Muscle layer of duodenum (tissue), 2 donors: ENCODE data around the gene RANBP10.

Experiments
- H3K27ac ChIP-seq: one replicate; pipeline ENCODE4 v1.7.0; 2013; ENCODE audit warnings: mild to moderate bottlenecking, low read length
- H3K27me3 ChIP-seq: one replicate; pipeline ENCODE4 v1.7.0; 2013; ENCODE audit warnings: low read depth, mild to moderate bottlenecking, control low read depth, low read length
- H3K36me3 ChIP-seq, 2 donors: one replicate each; pipeline ENCODE4 v1.7.0; 2013; ENCODE audit warnings: low read length in 2 of 2, control low read depth in 1 of 2, mild to moderate bottlenecking in 1 of 2; ENCODE audit not compliant: insufficient read depth in 2 of 2, control insufficient read depth in 1 of 2
- H3K4me1 ChIP-seq, 2 donors: one replicate each; pipeline ENCODE4 v1.7.0; 2013; ENCODE audit warnings: low read length in 2 of 2, mild to moderate bottlenecking in 2 of 2, control low read depth in 1 of 2, moderate library complexity in 1 of 2; ENCODE audit not compliant: insufficient read depth in 2 of 2, control insufficient read depth in 1 of 2
- H3K4me3 ChIP-seq, 2 donors: one replicate each; pipeline ENCODE4 v1.7.0; 2013; ENCODE audit warnings: low read length in 2 of 2, low read depth in 1 of 2, mild to moderate bottlenecking in 1 of 2
- H3K9me3 ChIP-seq, 2 donors: one replicate each; pipeline ENCODE4 v1.7.0; 2013; ENCODE audit warnings: low read length in 2 of 2, control low read depth in 1 of 2, mild to moderate bottlenecking in 1 of 2; ENCODE audit not compliant: control insufficient read depth in 1 of 2
- donor health status: healthy.

Gene RANBP10

DNA sequence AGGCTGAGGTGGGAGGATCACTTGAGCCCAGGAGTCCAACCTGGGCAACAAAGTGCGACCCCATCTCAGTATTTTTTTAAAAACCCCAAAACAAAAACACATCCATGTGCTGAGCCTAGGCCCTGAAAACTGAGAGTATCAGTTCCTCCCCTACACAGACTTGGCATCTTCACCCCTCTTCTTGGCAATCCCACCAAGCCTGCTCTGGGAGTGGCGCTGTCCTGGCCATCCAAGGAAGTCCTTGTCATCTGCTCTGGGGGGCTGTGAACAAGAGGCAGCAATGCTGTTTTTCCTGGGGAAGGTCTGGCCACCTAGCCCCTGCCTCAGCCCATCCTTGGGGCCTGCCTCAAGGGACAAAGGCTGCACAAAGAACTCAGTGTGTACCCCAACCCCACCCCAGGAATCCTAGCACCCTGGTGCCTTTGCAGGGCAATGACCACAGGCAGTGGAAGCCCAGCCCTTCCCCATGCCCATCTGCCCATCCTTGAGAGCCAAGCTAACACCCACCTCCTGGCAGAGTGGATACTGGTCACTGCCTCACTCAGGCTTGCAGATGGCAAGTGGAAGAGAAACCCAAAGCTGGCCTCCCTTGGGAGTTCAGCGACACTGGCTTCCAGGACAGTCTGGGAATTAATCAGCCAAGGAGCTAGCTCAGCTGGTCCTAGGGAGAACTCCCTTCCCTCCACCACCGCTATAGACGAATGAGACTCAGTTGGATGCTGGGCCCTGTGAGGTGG lies 72.5 kb downstream of the RANBP10 start:
- Histone ChIP-seq H3K27ac (no peak overlapping the region), H3K4me1 (no peaks in the 10 kb centered on the region), H3K27me3 (no peaks in the 10 kb centered on the region), H3K4me3 (no peak overlapping the region), H3K9me3 (no peaks in the 10 kb centered on the region), H3K36me3 (peaks cover 26 to 44% of the 10 kb centered on the region in 2 donors)

GRCh38 chr16:67731753-67732095 lies 74.6 kb downstream of the RANBP10 start:
- Histone ChIP-seq H3K27ac (no peak overlapping the region), H3K4me1 (no peaks in the 10 kb centered on the region), H3K9me3 (no peaks in the 10 kb centered on the region), H3K27me3 (no peaks in the 10 kb centered on the region), H3K4me3 (no peak overlapping the region), H3K36me3 (peaks cover 37 to 66% of the 10 kb centered on the region in 2 donors)

- Histone ChIP-seq H3K9me3 (no peaks in the 10 kb centered on the region), H3K27me3 (no peaks in the 10 kb centered on the region), H3K4me3 (no peak overlapping the region), H3K4me1 (no peaks in the 10 kb centered on the region), H3K36me3 (peaks cover 38 to 71% of the 10 kb centered on the region in 2 donors), H3K27ac (no peak overlapping the region)
These were observed 75.1 kb downstream of the RANBP10 start for GRCh38 chr16:67731071-67731752.

DNA sequence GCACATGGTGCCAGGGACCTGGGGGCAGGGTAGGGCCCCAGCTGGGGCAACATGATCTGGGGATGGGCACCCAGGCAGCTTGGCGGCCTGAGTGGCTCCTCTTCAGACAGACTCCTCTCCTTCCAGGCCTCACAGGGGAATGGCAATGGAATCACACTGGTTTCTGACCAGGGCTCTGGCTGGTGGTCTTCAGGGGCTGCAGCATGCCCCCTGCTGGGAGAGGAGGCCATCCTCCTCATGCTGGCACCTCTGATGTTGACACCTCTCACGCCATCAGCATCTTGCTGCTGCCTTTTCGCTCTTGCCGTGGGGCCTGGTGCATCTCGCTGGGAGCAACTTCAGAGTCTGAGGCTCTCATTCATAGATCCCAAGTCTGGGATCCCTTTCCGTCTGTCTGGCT lies 76.0 kb downstream of the RANBP10 start:
- Histone ChIP-seq H3K27ac (no peak overlapping the region), H3K27me3 (no peaks in the 10 kb centered on the region), H3K4me3 (no peak overlapping the region), H3K9me3 (no peaks in the 10 kb centered on the region), H3K4me1 (no peaks in the 10 kb centered on the region), H3K36me3 (peaks cover 43 to 77% of the 10 kb centered on the region in 2 donors)

DNA sequence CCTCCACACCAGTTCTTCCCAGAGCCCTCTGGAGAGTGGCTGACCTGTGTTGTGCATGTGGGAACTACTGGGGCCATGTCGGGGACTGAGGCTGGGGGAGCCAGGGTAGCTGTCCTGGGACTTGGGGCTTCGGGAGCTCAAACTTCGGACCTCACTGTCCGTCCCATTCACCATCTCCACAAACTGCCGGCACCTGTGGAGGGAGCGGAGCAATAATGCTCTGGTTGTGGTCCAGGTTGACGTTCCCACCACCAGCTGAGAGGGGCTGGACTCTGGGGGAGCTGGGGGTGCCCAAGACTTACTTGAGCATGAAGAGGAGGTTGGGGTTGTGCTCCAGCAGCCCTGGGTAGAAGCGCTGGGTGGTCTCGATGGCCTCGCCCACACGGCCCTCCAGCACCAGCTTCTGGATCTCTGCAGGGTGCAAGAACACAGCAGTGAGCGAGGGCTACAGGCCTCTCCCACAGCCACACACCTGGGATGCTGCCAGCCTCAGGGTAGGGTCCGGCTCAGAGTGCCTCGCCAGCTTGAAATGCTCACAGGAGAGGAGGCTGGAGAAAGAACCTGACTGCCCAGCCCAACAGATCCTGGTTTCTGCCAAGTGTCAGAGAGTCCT lies 76.6 kb downstream of the RANBP10 start:
- Histone ChIP-seq H3K27ac (no peak overlapping the region), H3K36me3 (peaks cover 49 to 77% of the 10 kb centered on the region in 2 donors), H3K4me3 (no peak overlapping the region), H3K4me1 (no peaks in the 10 kb centered on the region), H3K9me3 (no peaks in the 10 kb centered on the region), H3K27me3 (no peaks in the 10 kb centered on the region)

- H3K4me1 ChIP-seq = no peaks in the 10 kb centered on the region
- no peaks in the 10 kb centered on the region for H3K9me3 ChIP-seq
- no peak overlapping the region for H3K4me3 ChIP-seq
- no peak overlapping the region for H3K27ac ChIP-seq
- H3K36me3 ChIP-seq = peaks cover 50 to 70% of the 10 kb centered on the region in 2 donors
- H3K27me3 ChIP-seq = no peaks in the 10 kb centered on the region
These were observed 78.6 kb downstream of the RANBP10 start for GRCh38 chr16:67727521-67728485.

- Histone ChIP-seq H3K36me3 (peaks cover 41 to 64% of the 10 kb centered on the region in 2 donors), H3K27me3 (no peaks in the 10 kb centered on the region), H3K27ac (no peak overlapping the region), H3K9me3 (no peaks in the 10 kb centered on the region), H3K4me1 (no peaks in the 10 kb centered on the region), H3K4me3 (no peak overlapping the region)
These were observed 80.0 kb downstream of the RANBP10 start for GRCh38 chr16:67726106-67727034.

- H3K27ac ChIP-seq = no peak overlapping the region
- no peak overlapping the region for H3K4me3 ChIP-seq
- peaks cover 24 to 40% of the 10 kb centered on the region in 2 donors for H3K36me3 ChIP-seq
- H3K27me3 ChIP-seq = no peaks in the 10 kb centered on the region
- no peaks in the 10 kb centered on the region for H3K9me3 ChIP-seq
- H3K4me1 ChIP-seq = peaks cover 0 to 5% of the 10 kb centered on the region in 2 donors
These were observed 82.5 kb downstream of the RANBP10 start for GRCh38 chr16:67723911-67724305.

- Histone ChIP-seq H3K4me3 (no peak overlapping the region), H3K27me3 (no peaks in the 10 kb centered on the region), H3K36me3 (peaks cover 20 to 34% of the 10 kb centered on the region in 2 donors), H3K9me3 (no peaks in the 10 kb centered on the region), H3K4me1 (peaks cover 3 to 8% of the 10 kb centered on the region in 2 donors), H3K27ac (no peak overlapping the region)
These were observed 83.0 kb downstream of the RANBP10 start for GRCh38 chr16:67723151-67723910.

DNA sequence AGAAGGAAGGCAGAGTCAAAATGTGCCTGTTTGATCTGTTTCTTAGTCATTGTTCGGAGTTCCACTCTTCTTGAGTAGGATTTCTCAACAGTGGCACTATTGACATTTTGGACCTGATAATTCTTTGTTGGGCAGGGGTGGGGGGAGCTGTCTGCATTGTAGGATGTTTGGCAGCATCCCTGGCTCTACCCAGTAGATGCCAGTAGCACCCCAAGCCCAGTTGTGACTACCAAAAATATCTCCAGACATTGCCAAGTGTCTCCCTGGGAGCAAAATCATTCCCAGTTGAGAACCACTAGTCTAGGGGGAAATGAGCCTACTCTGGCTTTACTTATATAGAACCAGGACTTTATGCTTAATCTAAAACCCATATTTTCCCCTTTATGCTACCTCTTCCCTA lies 86.1 kb downstream of the RANBP10 start:
- H3K9me3 ChIP-seq = no peaks in the 10 kb centered on the region
- H3K4me3 ChIP-seq = peak overlapping the region; percentile 84 to 94
- H3K36me3 ChIP-seq = peaks cover 6% of the 10 kb centered on the region in 2 donors
- peak overlapping the region; percentile 91 for H3K27ac ChIP-seq
- H3K27me3 ChIP-seq = no peaks in the 10 kb centered on the region
- H3K4me1 ChIP-seq = peaks cover 4 to 14% of the 10 kb centered on the region in 2 donors
